ENCODE results near the gene BORCS6. TPM values are rescaled to one million over a fixed set of nuclear protein-coding genes. Genes with fewer than 3 reads are reported as not detected.

The BORCS6 gene
- total and polyA plus RNA-seq, 2 of the 13 experiments (the other 11 are each of a cell fraction or from before 2014, with no cell fraction given) = 2.0 to 5.1 TPM

- TF ChIP-seq ZNF646 (CRISPR knock-in tag; IDR thresholded peaks at IDR 0.05) (no peak), JUNB (CRISPR knock-in tag; IDR thresholded peaks at IDR 0.05; ENCODE audit: borderline replicate concordance) (peak; percentile 90), ZBTB7A (CRISPR knock-in tag; IDR thresholded peaks at IDR 0.05) (peak; percentile 91), LBX2 (CRISPR knock-in tag; IDR thresholded peaks at IDR 0.05; ENCODE audit: borderline replicate concordance) (no peak), HOXA9 (CRISPR knock-in tag; IDR thresholded peaks at IDR 0.05; ENCODE audit: borderline replicate concordance) (peak; percentile 90; the same call in 1 of the 2 replicates), SALL1 (CRISPR knock-in tag; IDR thresholded peaks at IDR 0.05) (peak; percentile 79; the same call in 1 of the 2 replicates), PRDM15 (CRISPR knock-in tag; IDR thresholded peaks at IDR 0.05) (peak; percentile 77), CHD4 (IDR thresholded peaks at IDR 0.05; ENCODE audit: borderline replicate concordance, low read length) (no peak), ZKSCAN8 (CRISPR knock-in tag; IDR thresholded peaks at IDR 0.05; ENCODE audit: borderline replicate concordance) (peak; percentile 98), KMT2B (CRISPR knock-in tag; IDR thresholded peaks at IDR 0.05) (peak; percentile 90), ZNF674 (CRISPR knock-in tag; IDR thresholded peaks at IDR 0.05; ENCODE audit: low read depth) (no peak), ZNF589 (CRISPR knock-in tag; conservative IDR thresholded peaks at IDR 0.05) (peak; percentile 93), FIP1L1 (IDR thresholded peaks at IDR 0.05; ENCODE audit: borderline replicate concordance, insufficient read depth, low read depth, low read length) (no peak), NFE2L1 (CRISPR knock-in tag; IDR thresholded peaks at IDR 0.05; ENCODE audit: borderline replicate concordance) (no peak), ZBTB44 (CRISPR knock-in tag; IDR thresholded peaks at IDR 0.05) (peak; percentile 96), PTBP1 (IDR thresholded peaks at IDR 0.05; ENCODE audit: low read depth, low read length, poor library complexity, severe bottlenecking) (no peak)
Measured at GRCh38 chr17:8173056-8173870, 16.7 kb downstream of the BORCS6 start (continued).

Data from HepG2 (cell line).